ENCODE data around the gene AKT2. TPM values are rescaled to one million over a fixed set of nuclear protein-coding genes. Genes with fewer than 3 reads are reported as not detected.
A peak's percentile ranks its signal among the peaks of the same experiment; 100 is the strongest.

AKT2 gene
- total and polyA plus RNA-seq, 9 donors, result 78.4 to 160 (median 112) TPM

DNA sequence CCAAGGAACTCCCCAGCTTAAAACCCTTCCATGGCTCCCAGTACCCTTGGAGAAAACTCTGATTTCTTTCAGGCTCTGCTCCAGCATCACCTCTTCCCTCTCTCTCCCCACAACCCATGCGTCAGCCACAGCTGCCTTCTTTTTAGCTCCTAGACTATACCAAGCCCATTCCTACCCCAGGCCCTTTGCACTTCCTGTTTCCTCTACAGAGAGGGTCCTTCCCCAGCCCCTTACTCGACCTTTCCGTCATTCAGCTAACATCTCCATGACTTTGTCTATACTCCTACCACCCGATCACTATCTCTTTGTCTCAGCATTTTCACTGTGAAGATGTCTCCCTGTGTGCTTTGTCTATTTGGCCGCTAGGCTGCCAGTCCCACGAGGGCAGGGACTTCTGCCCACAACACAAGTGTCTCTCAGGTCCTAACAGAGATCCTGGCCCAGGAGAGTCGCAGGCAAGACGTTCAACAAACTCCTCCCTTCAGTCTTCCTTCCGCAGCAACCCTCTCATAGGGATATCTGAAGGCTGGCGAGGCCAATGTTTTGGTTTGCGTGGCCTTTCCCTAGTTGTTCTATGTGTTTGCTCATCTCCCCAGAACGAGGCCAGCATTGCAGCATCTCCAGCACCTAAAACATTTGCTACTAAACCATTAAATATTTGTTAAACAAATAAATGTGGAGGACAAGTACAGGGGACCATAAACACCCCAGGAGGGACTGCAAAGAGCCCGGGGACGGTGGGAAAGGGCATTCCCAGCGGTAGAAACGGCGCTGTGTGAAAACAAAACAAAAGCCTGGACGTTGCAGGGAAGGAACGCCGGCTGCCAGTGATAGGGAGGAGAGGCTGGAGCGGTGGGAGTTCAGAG lies 59.5 kb downstream of the AKT2 start:
- WGBS, 3 donors, result 16 to 20% (median 19%) methylated on average over 21 of the region's 21 CpGs

DNA sequence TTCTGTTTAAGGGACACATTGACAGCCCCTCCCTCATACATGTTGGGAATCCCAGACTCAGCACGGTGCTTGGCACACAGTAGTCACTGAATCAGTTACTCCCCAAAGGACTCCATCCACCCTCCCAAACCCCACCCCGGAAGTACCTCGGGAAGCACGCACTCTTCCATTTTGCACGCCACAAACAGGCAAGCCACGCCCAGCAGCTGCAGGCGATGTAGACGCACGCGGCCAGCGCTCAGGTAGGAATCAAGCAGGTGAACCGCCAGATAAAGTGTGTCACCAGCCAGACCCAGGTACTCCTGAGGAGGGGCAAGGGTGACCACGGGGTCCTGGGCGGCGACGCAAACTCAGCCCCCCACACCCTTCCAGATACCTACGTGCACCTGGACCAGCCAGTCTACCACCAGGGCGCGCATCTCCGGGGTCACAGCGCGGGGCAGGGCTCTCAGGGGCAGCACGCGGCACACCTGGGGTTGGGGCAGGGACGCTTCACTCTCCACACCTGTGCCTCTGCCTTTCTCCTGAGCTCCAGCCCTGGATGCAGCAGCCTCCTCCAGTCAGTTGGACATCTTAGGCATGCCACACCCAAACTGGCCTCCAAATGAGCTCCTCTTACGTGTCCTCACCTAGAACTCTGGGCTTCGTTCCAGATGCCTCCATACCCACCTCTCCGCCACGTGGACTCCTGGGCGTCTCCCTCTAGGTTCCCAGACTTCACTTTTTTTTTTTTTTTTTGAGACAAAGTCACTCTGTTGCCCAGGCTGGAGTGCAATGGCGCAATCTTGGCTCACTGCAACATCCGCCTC lies 60.6 kb downstream of the AKT2 start:
- intact Hi-C loops (cut with DNase I), result no loop called here
- peaks cover 10% of the 10 kb centered on the region for H3K4me1 ChIP-seq (ENCODE audit: insufficient read depth)
- WGBS, 3 donors, result 76 to 79% (median 78%) methylated on average over 31 to 32 of the region's 32 CpGs
- no peak for TF ChIP-seq EP300 (IDR thresholded peaks at IDR 0.05)
- TF ChIP-seq POLR2A (IDR thresholded peaks at IDR 0.05), result no peak
- H3K36me3 ChIP-seq, result no peaks in the 10 kb centered on the region
- no peak overlapping the region for H3K4me3 ChIP-seq
- no peak overlapping the region for H3K27ac ChIP-seq
- no peak for DNase-seq
- no peaks in the 10 kb centered on the region for H3K27me3 ChIP-seq
- no peaks in the 10 kb centered on the region for H3K9me3 ChIP-seq

More for the DNA sequence above, 59.5 kb downstream of the AKT2 start:
- Histone ChIP-seq H3K27me3 (no peaks in the 10 kb centered on the region), H3K36me3 (no peaks in the 10 kb centered on the region), H3K4me1 (ENCODE audit: insufficient read depth) (peaks cover 10% of the 10 kb centered on the region), H3K4me3 (peak overlapping the region; percentile 27), H3K27ac (no peak overlapping the region), H3K9me3 (no peaks in the 10 kb centered on the region)
- DNase-seq, result no peak
- intact Hi-C loops (cut with DNase I), result no loop called here
- TF ChIP-seq, protein P1, sequence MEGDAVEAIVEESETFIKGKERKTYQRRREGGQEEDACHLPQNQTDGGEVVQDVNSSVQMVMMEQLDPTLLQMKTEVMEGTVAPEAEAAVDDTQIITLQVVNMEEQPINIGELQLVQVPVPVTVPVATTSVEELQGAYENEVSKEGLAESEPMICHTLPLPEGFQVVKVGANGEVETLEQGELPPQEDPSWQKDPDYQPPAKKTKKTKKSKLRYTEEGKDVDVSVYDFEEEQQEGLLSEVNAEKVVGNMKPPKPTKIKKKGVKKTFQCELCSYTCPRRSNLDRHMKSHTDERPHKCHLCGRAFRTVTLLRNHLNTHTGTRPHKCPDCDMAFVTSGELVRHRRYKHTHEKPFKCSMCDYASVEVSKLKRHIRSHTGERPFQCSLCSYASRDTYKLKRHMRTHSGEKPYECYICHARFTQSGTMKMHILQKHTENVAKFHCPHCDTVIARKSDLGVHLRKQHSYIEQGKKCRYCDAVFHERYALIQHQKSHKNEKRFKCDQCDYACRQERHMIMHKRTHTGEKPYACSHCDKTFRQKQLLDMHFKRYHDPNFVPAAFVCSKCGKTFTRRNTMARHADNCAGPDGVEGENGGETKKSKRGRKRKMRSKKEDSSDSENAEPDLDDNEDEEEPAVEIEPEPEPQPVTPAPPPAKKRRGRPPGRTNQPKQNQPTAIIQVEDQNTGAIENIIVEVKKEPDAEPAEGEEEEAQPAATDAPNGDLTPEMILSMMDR (IDR thresholded peaks at IDR 0.05), result no peak
- no peak for TF ChIP-seq EP300 (IDR thresholded peaks at IDR 0.05)
- TF ChIP-seq POLR2A (IDR thresholded peaks at IDR 0.05), result no peak

DNA sequence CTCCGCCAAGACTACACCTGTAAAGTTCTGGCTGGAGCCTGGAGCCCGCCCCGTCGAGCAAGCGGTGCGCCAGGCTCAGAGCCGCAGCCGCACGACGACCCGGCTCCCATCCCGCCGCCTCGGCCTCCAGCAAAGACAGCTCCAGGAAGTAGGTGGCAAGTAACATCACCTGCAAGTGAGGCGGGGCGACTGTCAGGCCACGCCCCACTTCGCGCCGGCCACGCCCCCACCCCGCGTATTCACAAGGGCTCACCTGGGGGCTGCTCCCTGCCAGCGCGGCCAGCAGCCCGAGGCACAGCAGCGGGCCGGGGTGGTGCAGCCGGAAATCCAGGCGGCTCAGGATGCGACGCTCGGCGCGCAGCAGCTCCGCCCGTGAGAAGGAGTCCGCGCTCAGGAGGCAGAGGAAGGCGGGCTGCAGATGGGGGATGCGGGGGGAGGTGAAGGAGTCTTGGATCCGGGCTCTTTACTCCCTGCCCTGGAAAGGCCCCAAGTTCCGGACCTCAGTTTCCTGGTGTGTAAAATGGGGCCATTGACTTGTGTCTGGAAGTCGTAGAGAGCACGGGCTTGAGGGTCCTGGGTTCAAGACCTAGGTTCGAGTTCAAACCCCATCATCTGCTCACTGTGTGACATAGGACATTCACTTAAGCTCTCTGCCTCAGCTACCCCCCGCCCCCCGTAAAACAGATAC lies 61.9 kb downstream of the AKT2 start:
- TF ChIP-seq POLR2A (IDR thresholded peaks at IDR 0.05), result no peak
- TF ChIP-seq, protein P1 (IDR thresholded peaks at IDR 0.05), result no peak
- no peak for TF ChIP-seq EP300 (IDR thresholded peaks at IDR 0.05)
- 17 to 25% (median 21%) methylated on average over 48 of the region's 48 CpGs for WGBS, 3 donors
- H3K36me3 ChIP-seq, result no peaks in the 10 kb centered on the region
- DNase-seq, result no peak
- H3K27me3 ChIP-seq, result no peaks in the 10 kb centered on the region
- intact Hi-C loops (cut with DNase I), result no loop called here
- H3K4me1 ChIP-seq (ENCODE audit: insufficient read depth), result peaks cover 10% of the 10 kb centered on the region
- H3K27ac ChIP-seq, result no peak overlapping the region
- no peak overlapping the region for H3K4me3 ChIP-seq
- no peaks in the 10 kb centered on the region for H3K9me3 ChIP-seq

DNA sequence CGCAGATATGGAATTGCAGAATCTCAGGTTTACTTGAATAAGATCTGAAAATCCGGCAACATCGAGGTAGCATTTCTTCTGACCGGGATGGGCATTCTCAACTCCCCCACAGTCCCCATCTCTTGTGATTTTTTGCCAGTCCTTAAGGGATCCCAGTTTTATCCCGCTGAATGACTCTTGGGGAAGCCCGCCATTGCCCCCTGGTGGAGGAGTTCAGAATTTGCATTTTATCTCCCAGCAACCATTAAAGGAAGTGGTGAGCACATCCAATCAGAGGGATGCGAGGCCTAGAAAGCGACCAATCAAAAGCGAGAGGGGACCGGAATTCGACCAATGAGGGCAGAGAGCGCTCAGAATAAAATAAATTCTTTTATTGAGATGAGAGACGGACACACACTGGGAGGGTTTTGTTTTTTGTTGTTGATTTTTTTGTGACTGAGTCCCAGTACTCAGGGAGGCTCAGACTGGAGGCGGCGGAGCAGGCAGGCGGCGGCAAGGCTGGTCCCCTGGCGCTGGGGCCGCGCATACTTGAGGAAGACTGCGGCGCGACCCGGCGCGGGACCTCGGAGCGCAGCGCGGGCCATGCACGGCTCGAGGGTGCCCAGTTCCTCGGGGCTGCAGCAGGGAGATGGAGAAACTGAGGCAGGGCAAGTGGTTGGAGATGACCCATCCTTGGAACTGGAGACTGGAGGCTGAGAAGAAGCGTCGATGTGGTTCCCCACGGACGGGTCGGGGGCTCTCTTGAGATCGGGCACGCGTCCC lies 63.1 kb downstream of the AKT2 start:
- intact Hi-C loops (cut with DNase I), result no loop called here
- TF ChIP-seq, protein P1 (IDR thresholded peaks at IDR 0.05), result peak; percentile 65 to 81 (median 71)
- TF ChIP-seq POLR2A (IDR thresholded peaks at IDR 0.05), result no peak
- WGBS, 3 donors, result 36 to 60% (median 55%) methylated on average over 41 of the region's 41 CpGs
- Histone ChIP-seq H3K27me3 (peaks cover 5% of the 10 kb centered on the region), H3K36me3 (no peaks in the 10 kb centered on the region), H3K4me1 (ENCODE audit: insufficient read depth) (peaks cover 10% of the 10 kb centered on the region), H3K9me3 (no peaks in the 10 kb centered on the region), H3K27ac (no peak overlapping the region), H3K4me3 (no peak overlapping the region)
- peak; percentile 61 to 80 (median 68) for DNase-seq

Data from ovary (tissue), 9 donors.